GM12873 (cell line): ENCODE measurements around the gene ANO1.

Source experiments
- TF ChIP-seq, protein P1 (sequence below): IDR thresholded peaks from 2 replicates; pipeline ENCODE4 v1.5.1; 2012; ENCODE audit warnings: low read depth, mild to moderate bottlenecking, moderate library complexity, low read length, control low read depth; ENCODE audit not compliant: insufficient read depth; ENCODE audit errors: missing control alignments

Gene ANO1

DNA sequence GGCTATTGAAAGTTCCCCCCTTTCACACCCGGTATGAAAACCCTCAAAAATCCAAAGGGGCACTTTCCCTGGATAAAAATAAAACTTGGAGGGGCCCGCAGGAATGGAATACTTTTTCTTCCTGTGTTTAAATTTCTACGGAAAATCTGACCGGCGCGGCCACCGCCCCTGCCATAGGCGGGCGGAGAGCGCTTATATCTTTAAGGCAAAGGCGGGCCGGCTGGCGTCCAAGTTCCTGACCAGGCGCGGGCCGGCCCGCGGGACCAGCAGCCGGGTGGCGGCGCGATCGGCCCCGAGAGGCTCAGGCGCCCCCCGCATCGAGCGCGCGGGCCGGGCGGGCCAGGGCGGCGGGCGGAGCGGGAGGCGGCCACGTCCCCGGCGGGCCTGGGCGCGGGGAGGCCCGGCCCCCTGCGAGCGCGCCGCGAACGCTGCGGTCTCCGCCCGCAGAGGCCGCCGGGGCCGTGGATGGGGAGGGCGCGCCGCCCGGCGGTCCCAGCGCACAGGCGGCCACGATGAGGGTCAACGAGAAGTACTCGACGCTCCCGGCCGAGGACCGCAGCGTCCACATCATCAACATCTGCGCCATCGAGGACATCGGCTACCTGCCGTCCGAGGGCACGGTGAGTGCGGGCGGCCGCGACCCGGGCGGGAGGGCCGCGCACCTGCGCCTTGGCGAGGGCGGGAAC, at the start of gene ANO1:
ANO1 (plus strand) TSS at position 223 of the 686 bp plus-strand sequence; CDS start at position 513, 290 bp downstream.
- TF ChIP-seq, protein P1, sequence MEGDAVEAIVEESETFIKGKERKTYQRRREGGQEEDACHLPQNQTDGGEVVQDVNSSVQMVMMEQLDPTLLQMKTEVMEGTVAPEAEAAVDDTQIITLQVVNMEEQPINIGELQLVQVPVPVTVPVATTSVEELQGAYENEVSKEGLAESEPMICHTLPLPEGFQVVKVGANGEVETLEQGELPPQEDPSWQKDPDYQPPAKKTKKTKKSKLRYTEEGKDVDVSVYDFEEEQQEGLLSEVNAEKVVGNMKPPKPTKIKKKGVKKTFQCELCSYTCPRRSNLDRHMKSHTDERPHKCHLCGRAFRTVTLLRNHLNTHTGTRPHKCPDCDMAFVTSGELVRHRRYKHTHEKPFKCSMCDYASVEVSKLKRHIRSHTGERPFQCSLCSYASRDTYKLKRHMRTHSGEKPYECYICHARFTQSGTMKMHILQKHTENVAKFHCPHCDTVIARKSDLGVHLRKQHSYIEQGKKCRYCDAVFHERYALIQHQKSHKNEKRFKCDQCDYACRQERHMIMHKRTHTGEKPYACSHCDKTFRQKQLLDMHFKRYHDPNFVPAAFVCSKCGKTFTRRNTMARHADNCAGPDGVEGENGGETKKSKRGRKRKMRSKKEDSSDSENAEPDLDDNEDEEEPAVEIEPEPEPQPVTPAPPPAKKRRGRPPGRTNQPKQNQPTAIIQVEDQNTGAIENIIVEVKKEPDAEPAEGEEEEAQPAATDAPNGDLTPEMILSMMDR: no peak

DNA sequence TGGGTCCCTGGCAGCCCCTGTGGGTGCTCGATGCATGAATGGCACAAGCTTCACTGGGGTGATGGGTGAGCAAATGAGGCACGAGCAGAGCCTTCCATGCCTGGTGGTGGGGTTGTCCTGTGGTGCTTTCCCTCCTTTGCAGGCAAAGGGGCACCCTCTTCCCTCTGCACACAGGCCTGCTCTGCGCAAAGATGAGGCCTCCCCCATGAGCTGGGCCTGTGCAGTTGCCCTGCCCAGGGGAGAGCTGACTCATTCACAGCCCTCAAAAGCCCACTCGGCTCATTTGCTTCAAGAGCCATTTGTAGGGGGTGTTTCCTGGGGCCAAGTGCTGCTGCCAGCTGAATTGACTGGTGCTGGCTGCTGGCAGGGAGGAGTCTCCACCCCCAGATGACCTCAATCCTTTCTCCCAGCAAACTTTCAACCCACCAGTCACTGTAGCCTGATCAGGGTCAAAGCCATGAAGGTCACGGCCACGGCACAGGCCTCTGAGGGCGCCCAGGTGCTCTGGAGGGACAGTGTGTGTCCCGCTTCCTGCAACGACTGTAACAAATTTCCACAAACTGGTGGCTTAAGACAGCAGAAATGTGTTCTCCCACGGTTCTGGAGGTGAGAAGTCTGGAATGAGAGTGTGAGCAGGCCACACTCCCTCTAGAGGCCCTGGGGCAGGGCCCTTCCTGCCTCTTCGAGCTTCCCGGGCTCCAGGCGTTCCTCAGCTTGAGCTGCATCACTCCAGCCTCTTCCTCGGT, 48.8 kb upstream of the ANO1 start:
- TF ChIP-seq, protein P1: no peak

DNA sequence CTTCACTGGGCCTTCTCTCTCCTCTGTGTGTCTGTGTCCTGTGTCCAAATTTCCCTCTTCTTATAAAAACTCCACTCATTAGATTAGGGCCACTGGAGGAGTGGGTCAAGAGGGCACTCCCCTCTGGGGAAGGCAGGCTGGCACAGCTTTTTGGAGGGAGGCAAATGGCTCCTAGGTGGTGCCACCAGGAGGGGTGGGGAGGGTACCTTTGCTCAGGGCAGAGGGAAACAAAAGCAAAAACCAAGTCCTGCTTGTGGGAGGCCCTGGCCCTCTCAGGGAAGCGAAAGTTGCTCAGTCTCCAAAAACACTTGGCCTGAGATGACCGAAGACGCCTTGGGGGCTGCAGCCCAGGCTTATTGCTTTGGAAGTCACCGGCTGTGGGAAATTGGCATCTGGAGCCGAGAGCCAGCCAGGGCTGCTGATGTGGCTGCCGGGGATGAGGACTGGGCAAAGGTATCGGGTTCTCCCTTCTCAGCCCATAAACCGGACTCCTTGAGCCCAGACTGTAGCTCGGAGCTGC, 48.2 kb upstream of the ANO1 start:
- TF ChIP-seq, protein P1: no peak

DNA sequence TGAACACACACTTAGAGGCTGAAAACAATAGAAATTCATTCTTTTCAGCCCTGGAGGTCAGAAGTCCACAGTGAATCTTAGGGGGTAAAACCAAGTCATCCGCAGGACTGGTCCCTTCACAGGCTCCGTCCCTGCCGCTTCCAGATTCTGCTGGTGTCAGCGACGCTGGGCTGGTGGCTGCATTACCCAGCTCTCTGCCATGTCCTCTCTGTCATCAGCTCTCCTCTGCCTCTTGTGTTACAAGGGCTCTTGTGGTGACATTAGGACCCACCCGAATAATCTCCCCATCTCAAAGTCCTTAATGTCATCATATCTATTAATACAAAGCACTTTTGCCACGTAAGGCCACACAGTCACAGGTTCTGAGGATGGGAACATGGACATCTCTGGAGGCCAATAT, 47.7 kb upstream of the ANO1 start:
- TF ChIP-seq, protein P1: no peak

DNA sequence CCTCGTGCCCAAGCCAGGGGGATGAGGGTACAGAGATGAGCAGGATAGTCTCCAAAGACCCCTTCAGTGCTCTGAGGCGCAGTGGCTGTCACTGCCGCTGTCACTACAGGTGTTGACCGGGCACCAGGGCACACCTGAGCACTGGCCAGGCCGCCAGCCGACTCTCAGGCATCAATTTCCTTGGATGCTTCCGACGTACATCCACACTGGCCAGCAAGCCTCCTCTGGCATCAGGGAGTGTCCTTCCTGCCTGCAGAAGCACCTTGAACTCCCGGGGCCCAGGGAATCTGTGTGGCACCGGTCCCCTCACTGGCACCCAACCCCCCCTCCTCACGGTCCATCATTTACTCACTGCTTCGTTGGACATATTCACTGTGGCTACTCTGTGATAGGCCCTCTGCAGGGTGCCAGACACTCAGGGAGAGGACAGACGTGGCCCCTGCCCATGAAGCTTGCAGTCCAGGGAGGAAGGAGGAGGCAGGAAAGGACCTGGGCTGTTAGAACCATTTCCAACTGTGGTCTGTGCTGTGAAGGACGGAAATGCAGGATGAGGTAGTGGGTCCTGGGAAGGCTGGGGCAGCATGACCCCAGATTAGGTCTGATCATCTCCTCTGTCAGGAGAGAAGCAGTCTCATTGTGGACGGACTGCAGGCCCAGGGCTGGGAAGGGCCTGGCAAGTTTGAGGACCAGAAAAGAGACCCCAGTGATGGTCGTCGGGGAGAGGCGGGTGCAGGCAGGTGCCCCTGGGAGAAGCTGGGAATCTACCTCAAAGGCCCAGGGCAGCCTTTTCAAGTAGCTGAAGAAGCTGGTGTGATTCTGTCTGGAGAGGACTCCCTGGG, 46.3 kb upstream of the ANO1 start:
- TF ChIP-seq, protein P1: no peak

DNA sequence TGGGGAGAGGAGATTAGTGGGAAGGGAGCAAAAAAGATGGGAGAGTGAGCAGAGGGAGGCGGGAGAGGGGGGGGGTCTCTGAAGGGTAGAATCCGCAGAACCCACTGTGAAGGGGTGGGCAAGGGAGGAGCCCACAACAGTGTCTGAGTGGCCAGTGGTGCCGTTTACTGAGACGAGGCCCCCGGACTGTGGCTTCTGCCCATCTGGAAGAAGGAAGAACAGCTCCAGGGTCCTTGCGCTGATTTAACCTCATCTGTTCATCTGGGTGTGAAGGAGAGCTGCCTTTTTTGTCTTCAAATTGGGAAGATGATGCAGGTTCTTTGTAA, 45.7 kb upstream of the ANO1 start:
- TF ChIP-seq, protein P1: no peak
